Endothelial cell of hepatic sinusoid (primary cell): ENCODE data around the gene SRBD1.

Experiments
- in situ Hi-C: cut with HindIII; loops from 2 replicates; pipeline ENCODE4 v1.10.0; 2017; ENCODE audit warnings: low sequenced_read_pairs

The SRBD1 gene

GRCh38 chr2:45636008-45636407 lies 24.9 kb upstream of the SRBD1 start:
- in situ Hi-C loops: no loop called here

DNA sequence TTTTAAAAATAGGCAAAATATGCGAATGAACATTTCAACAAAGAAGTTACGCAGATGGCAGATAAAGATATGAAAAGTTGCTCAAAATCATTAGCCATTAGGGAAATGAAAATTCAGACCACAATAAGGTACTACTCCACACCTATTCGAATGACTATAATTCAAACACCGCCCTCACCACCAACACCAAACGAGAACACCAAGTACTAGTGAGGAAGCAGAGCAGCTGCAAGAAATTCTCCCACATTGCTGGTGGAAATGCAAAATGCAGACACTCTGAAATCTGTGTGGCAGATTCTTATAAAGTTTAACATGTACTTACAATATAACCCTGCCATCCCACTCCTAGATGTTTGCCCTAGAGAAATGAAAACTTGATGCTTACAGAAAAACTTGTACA lies 23.2 kb upstream of the SRBD1 start:
- in situ Hi-C loops: no loop called here

DNA sequence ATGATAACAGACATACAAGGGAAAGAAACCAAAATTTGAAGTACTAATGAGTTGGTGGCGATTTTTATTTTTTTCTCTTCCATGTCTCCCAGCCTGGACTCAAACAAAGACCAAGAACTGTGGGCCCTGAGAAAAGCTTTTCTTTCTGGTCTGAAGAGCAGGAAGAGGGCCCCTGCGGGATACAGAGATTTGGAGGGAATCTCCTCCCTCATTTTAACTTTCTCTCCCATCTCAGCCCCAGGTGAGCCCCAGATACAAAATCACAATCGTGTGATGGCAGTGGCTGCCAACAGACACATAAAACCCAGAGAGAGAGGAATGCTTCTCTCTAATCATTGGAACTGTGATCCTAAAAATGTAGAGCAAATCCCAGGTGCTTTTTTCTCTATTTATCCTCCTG lies 20.9 kb upstream of the SRBD1 start:
- in situ Hi-C loops: no loop called here

GRCh38 chr2:45631319-45631718 lies 20.3 kb upstream of the SRBD1 start:
- in situ Hi-C loops: no loop called here

- in situ Hi-C loops: no loop called here
These were observed 18.9 kb upstream of the SRBD1 start for GRCh38 chr2:45629971-45630370.

- in situ Hi-C loops: no loop called here
These were observed 16.8 kb upstream of the SRBD1 start for GRCh38 chr2:45627911-45628310.

GRCh38 chr2:45626387-45627221 lies 15.5 kb upstream of the SRBD1 start:
- in situ Hi-C loops: no loop called here

GRCh38 chr2:45625824-45626223 lies 14.8 kb upstream of the SRBD1 start:
- in situ Hi-C loops: no loop called here

- in situ Hi-C loops: no loop called here
These were observed 12.0 kb upstream of the SRBD1 start for GRCh38 chr2:45623098-45623497.

DNA sequence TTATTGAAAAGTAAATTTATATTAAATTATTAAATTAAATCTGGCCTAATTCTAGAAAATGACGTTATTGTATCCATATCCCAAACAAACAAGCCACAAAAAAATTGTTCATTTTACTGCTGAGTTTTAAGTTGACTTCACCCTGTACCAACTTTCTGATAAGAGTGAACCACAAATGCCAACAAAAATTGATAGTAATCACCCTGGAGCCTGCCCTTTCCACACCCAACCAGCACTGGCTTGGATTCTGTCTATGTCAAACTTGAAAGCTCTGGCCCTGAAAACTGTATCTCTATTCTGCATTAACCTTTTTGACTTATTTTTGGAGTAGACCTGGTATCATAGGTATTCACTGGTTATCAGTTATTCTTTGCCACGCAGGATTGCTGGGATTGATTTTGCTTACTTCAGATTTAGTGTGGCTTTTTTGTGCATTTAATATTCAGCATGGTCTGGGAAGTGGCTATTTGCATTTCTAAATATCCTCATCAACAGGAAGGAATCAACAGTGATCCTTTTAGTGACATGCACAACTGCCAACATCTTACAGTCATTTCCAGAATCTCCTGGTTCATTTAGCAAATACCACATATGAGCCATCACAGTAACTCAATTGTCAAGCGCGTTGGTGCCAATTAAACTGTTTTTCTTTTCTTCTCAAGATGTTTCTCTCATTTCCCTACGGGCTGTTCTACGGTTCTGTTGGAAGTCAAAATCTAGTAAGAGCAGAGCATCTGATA lies 11.4 kb upstream of the SRBD1 start:
- in situ Hi-C loops: no loop called here

DNA sequence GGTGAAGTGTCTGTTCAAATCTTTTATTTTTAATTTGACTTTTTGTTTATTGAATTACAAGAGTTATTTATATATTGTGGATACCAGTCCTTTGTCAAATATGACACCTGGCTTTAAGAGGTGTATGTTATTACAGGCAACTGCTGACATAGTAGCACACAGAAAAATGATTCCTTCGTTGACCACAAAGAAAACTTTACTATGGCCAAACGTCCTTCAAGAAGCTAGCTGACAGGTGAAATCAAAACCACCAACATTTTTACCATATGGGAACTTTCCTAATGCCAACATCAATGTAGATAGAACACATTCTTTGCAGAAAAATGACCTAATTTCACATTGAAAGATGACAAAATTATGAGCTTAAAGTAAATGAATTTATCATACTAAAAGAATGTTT lies 6.4 kb upstream of the SRBD1 start:
- in situ Hi-C loops: no loop called here

- in situ Hi-C loops: no loop called here
These were observed 5.8 kb upstream of the SRBD1 start for GRCh38 chr2:45616658-45617411.

DNA sequence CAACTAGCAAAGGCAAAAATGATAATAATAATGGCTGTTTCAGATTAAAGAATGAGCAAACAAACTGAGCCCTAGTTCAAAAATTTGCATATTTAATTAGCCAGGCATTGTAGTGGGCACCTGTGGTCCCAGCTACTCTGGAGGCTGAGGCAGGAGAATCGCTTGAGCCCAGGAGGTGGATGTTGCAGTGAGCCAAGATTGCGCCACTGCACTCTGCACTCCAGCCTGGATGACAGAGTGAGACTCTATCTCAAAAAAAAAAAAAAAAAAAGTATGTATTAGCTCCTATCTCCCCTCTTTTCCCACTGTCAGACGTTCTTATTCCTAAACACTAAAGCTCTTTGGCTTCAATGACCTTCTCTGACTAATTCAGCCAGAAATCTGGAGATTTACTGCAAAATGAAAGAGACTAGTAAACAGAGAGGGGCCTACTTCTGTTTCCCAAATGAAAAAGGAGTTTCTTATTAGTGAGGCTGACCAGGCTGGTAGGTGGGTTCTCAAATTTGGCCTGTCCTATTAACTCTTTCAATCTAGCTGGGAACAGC lies 3.9 kb upstream of the SRBD1 start:
- in situ Hi-C loops: no loop called here

DNA sequence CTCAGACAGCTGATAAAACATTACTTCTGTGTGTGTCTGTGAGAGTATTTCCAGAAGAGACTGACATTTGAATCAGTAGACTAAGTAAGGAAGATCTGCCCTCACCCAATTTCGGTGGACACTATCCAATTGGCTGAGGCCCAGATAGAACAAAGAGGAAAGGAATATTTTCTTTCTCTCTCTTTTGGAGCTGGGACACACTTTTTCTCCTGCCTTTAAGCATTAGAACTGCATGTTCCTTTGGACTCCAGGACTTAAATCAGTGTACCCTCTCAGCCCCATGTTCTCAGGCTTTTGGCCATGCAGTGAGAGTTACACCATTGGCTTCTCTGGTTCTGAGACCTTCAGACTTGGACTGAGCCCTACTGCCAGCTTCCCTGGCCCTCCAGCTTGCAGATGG lies 3.3 kb upstream of the SRBD1 start:
- in situ Hi-C loops: no loop called here

GRCh38 chr2:45612731-45613130 lies 1.7 kb upstream of the SRBD1 start:
- in situ Hi-C loops: no loop called here

DNA sequence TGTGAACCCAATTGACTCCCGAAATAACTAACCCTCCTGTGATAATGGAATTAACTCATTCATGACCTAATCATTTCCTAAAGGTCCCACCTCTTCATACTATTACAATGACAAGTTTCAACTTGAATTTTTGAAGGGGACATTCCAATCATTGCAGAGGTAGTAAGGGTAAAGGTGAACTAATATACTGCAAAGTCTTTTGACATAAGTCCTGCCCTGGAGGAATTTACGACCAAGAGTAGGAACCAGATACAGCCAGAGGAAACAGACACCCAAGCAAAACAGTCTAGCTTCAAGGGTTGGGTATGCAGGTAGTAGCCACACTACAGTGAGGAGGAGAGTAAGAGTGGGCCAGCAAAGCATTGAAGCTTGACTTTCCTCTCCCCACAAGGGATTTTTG lies 1.2 kb upstream of the SRBD1 start:
- in situ Hi-C loops: no loop called here

DNA sequence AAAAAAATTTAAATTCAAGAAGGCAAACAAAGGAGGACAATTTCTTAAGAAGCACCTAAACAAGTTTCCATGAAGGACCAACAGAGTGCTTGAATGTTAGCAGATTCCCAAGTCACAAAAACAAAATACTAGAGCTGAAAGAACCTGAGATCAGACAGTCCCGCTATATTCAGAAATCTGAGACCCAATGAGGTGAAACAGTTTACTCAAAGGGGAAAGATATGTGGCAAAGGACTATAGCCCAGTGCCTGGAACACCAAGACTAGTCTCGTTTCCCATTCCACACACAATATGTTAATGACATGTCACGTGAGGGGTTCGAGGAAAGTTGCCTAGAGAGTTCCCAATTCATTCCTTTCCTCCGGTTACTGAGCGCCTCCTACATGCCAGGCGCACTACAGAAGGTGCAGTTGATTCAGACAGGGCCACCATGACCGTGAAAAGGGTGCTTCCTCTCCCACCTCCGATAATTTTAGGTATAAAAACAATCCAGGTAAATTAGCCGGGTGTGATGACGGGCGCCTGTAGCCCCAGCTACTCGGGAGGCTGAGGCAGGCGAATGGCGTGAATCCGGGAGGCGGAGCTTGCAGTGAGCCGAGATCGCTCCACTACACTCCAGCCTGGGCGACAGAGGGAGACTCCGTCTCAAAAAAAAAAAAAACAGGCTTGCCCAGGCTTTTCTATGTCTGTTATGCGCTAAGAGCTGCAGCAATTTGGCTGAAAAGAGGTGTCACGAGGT lies 617 bp downstream of the SRBD1 start:
- in situ Hi-C loops: no loop called here

DNA sequence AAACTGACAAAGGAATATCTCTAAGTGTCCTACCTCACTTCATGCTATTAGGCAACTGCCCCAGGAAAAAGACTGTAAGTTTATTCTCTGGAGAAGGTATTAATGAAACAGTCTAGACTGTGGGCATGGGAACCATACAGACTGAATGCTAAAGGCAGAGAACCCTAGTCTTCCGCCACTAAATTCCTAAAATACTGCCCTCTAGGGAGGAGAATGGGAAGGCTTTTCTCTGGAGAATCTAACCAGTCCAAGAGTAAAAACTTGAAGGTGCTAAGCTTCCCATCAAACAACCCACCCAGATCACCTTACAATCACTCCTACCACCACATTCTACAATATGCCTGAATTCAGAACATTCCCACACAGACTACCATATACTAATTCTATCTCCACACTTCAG lies 3.4 kb downstream of the SRBD1 start:
- in situ Hi-C loops: no loop called here

- in situ Hi-C loops: no loop called here
These were observed 4.3 kb downstream of the SRBD1 start for GRCh38 chr2:45606796-45607195.

- in situ Hi-C loops: no loop called here
These were observed 6.0 kb downstream of the SRBD1 start for GRCh38 chr2:45605116-45605515.

GRCh38 chr2:45602624-45603023 lies 8.4 kb downstream of the SRBD1 start:
- in situ Hi-C loops: no loop called here
